Glutamatergic neuron (in vitro differentiated cells): ENCODE results near the gene RPL12. TPM values are rescaled to one million over a fixed set of nuclear protein-coding genes. Genes with fewer than 3 reads are reported as not detected.
A peak's percentile ranks its signal among the peaks of the same experiment; 100 is the strongest.

Experiments
- DNase-seq: peaks from one replicate; pipeline ENCODE4 v3.0.0; 2022
- H3K27ac Mint-ChIP-seq: one replicate; pipeline ENCODE4 v1.8.0; 2020; ENCODE audit warnings: mild to moderate bottlenecking, mixed read lengths, inconsistent platforms; ENCODE audit not compliant: unreplicated experiment
- H3K27me3 Mint-ChIP-seq: one replicate; pipeline ENCODE4 v1.8.0; 2020; ENCODE audit warnings: mild to moderate bottlenecking, moderate library complexity, mixed read lengths, inconsistent platforms; ENCODE audit not compliant: unreplicated experiment
- H3K36me3 Mint-ChIP-seq: one replicate; pipeline ENCODE4 v1.8.0; 2020; ENCODE audit warnings: mild to moderate bottlenecking, mixed read lengths, inconsistent platforms; ENCODE audit not compliant: unreplicated experiment
- H3K4me1 Mint-ChIP-seq: one replicate; pipeline ENCODE4 v1.8.0; 2020; ENCODE audit warnings: mild to moderate bottlenecking, low read depth, mixed read lengths, inconsistent platforms; ENCODE audit not compliant: unreplicated experiment
- H3K4me3 Mint-ChIP-seq: one replicate; pipeline ENCODE4 v1.8.0; 2020; ENCODE audit warnings: mild to moderate bottlenecking, mixed read lengths, inconsistent platforms; ENCODE audit not compliant: unreplicated experiment
- H3K9me3 Mint-ChIP-seq: one replicate; pipeline ENCODE4 v1.8.0; 2020; ENCODE audit warnings: mild to moderate bottlenecking, moderate library complexity, mixed read lengths, inconsistent platforms; ENCODE audit not compliant: unreplicated experiment
- CTCF ChIP-seq: fragments of 200-600 bp; sonication (generic); IDR thresholded peaks from one replicate; pipeline ENCODE4 v1.5.0; 2021; ENCODE audit not compliant: partially characterized antibody, unreplicated experiment
- total RNA-seq: library from RNA; stranded (reverse); fragmentation: NEBNext Ultra II Directional; extraction: Animal tissue kit (Norgen Biotek cat#: 25700); gene quantifications from one replicate; pipeline ENCODE4 v1.2.1, GENCODE V29; 2021; ENCODE audit not compliant: unreplicated experiment

The RPL12 gene
- total RNA-seq, 1 donor from 2014 or later = 475 TPM

- no peaks in the 10 kb centered on the region for H3K9me3 Mint-ChIP-seq
- no peak for TF ChIP-seq CTCF
These were observed 20.8 kb downstream of the RPL12 start for GRCh38 chr9:127430415-127430814.

GRCh38 chr9:127428348-127428747, 22.9 kb downstream of the RPL12 start:
- Mint-ChIP-seq H3K27ac (no peak overlapping the region), H3K9me3 (peaks cover 6% of the 10 kb centered on the region), H3K4me1 (peaks cover 10% of the 10 kb centered on the region), H3K27me3 (no peaks in the 10 kb centered on the region), H3K4me3 (no peak overlapping the region), H3K36me3 (no peaks in the 10 kb centered on the region)
- DNase-seq = no peak
- no peak for TF ChIP-seq CTCF

More at GRCh38 chr9:127430415-127430814, 20.8 kb downstream of the RPL12 start:
- Mint-ChIP-seq H3K36me3 (peaks cover 7% of the 10 kb centered on the region), H3K4me3 (no peak overlapping the region), H3K27me3 (no peaks in the 10 kb centered on the region), H3K4me1 (peaks cover 4% of the 10 kb centered on the region), H3K27ac (no peak overlapping the region)
- no peak for DNase-seq

GRCh38 chr9:127426756-127427155, 24.4 kb downstream of the RPL12 start:
- DNase-seq = no peak
- Mint-ChIP-seq H3K4me1 (peaks cover 13% of the 10 kb centered on the region), H3K36me3 (no peaks in the 10 kb centered on the region), H3K4me3 (no peak overlapping the region), H3K27me3 (no peaks in the 10 kb centered on the region), H3K27ac (no peak overlapping the region), H3K9me3 (peaks cover 6% of the 10 kb centered on the region)
- TF ChIP-seq CTCF = no peak

GRCh38 chr9:127424676-127424999, 26.6 kb downstream of the RPL12 start:
- peaks cover 6% of the 10 kb centered on the region for H3K9me3 Mint-ChIP-seq
- no peaks in the 10 kb centered on the region for H3K36me3 Mint-ChIP-seq

More at GRCh38 chr9:127424676-127424999, 26.6 kb downstream of the RPL12 start:
- Mint-ChIP-seq H3K4me1 (peaks cover 13% of the 10 kb centered on the region), H3K27ac (peak overlapping the region; percentile 99), H3K27me3 (no peaks in the 10 kb centered on the region), H3K4me3 (peak overlapping the region; percentile 98)
- no peak for TF ChIP-seq CTCF
- no peak for DNase-seq
